ENCODE results near the gene BET1.

DNA sequence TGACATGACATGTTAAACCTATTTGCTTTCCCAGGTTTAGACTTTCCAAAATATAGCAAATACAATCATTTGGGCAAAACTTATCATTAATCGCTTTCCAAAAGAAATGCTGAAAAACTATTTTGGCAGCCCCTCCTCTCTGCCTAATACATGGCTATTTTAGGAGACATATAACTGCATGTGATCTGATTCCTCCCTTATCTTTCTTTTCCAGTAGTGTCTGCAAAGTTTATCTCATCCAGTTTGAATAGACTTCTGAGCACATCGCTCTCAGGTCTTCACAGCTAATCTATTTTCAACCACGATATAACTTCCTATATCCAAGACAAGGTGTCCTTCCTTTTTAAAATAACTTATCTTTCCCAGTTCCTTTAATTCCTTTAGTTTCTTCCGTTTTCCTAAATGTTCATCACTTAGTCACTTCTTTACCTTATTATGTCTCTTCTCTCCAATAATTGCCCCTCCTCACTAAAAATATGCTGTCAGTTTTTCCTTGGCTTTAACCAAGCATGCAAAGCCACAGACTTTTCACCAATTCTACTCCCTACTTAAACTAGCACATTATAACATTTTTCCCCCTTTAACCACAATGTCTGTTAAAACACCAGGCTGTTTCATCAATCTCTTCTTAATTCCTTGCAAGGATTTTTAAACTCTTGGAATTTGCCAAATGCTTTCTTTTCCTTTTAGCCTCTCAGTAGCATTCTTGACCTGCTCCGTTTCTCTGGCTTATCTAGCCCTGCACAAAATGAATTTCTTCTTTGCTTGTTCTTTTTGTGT lies 58.2 kb downstream of the BET1 start:
- TF ChIP-seq, protein P1, sequence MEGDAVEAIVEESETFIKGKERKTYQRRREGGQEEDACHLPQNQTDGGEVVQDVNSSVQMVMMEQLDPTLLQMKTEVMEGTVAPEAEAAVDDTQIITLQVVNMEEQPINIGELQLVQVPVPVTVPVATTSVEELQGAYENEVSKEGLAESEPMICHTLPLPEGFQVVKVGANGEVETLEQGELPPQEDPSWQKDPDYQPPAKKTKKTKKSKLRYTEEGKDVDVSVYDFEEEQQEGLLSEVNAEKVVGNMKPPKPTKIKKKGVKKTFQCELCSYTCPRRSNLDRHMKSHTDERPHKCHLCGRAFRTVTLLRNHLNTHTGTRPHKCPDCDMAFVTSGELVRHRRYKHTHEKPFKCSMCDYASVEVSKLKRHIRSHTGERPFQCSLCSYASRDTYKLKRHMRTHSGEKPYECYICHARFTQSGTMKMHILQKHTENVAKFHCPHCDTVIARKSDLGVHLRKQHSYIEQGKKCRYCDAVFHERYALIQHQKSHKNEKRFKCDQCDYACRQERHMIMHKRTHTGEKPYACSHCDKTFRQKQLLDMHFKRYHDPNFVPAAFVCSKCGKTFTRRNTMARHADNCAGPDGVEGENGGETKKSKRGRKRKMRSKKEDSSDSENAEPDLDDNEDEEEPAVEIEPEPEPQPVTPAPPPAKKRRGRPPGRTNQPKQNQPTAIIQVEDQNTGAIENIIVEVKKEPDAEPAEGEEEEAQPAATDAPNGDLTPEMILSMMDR (IDR thresholded peaks at IDR 0.05; ENCODE audit: low read depth, low read length), result no peak
- no peak for TF ChIP-seq EZH2phosphoT487 (IDR thresholded peaks at IDR 0.05; ENCODE audit: low read depth)
